HepG2 (cell line): ENCODE data around the gene LST1. TPM values are rescaled to one million over a fixed set of nuclear protein-coding genes. Genes with fewer than 3 reads are reported as not detected.

Experiments used
- ARID5B ChIP-seq: IDR thresholded peaks from 2 replicates; pipeline ENCODE4 v1.4.0; 2020; ENCODE audit warnings: mild to moderate bottlenecking, missing genetic modification reagents
- BRF2 ChIP-seq: sonication (generic); formaldehyde crosslinking; IDR thresholded peaks from 2 replicates; pipeline ENCODE4 v1.8.1; 2022; ENCODE audit warnings: mild to moderate bottlenecking, missing genetic modification reagents
- CSRNP2 ChIP-seq: sonication (generic); formaldehyde crosslinking; conservative IDR thresholded peaks from 2 replicates; pipeline ENCODE4 v1.8.0; 2022; ENCODE audit warnings: low read depth, missing genetic modification reagents
- FOXC1 ChIP-seq: sonication (generic); formaldehyde crosslinking; IDR thresholded peaks from 2 replicates; pipeline ENCODE4 v1.8.0; 2022; ENCODE audit warnings: mild to moderate bottlenecking, missing genetic modification reagents, borderline replicate concordance
- HNF4A ChIP-seq: sonication (generic); formaldehyde crosslinking; IDR thresholded peaks from 2 replicates; pipeline ENCODE4 v1.4.0; 2020; ENCODE audit warnings: missing genetic modification reagents
- HNF4G ChIP-seq, 2 experiments: sonication (generic) in 1 of 2; formaldehyde crosslinking in 1 of 2; IDR thresholded peaks; 2 replicates each; pipeline versions ENCODE4 v1.4.0 to v1.6.1; 2011 to 2020; ENCODE audit warnings: borderline replicate concordance in 2 of 2, low read depth in 2 of 2, mild to moderate bottlenecking in 2 of 2, low read length in 1 of 2, missing genetic modification reagents in 1 of 2, moderate library complexity in 1 of 2
- IRF1 ChIP-seq: sonication (generic); formaldehyde crosslinking; IDR thresholded peaks from 2 replicates; pipeline ENCODE4 v1.4.0; 2020; ENCODE audit warnings: low read depth, mild to moderate bottlenecking, missing genetic modification reagents
- KDM1A ChIP-seq: IDR thresholded peaks from 2 replicates; pipeline ENCODE4 v1.6.1; 2016; ENCODE audit warnings: missing compliant biosample characterization
- MAFG ChIP-seq: sonication (generic); formaldehyde crosslinking; IDR thresholded peaks from 2 replicates; pipeline ENCODE4 v1.5.1; 2020; ENCODE audit warnings: mild to moderate bottlenecking, missing genetic modification reagents
- MAFK ChIP-seq, 2 experiments: IDR thresholded peaks in 1 of 2; conservative IDR thresholded peaks in 1 of 2; 2 replicates each; pipeline ENCODE4 v1.6.1; 2011; ENCODE audit warnings: improper control_type of control experiment in 2 of 2, low read length in 2 of 2
- PHF21A ChIP-seq: sonication (generic); formaldehyde crosslinking; IDR thresholded peaks from 2 replicates; pipeline ENCODE4 v1.5.0; 2020; ENCODE audit warnings: mild to moderate bottlenecking, missing genetic modification reagents
- RAD21 ChIP-seq: fragments of 450-650 bp; formaldehyde crosslinking; IDR thresholded peaks from 2 replicates; pipeline ENCODE4 v1.5.0; 2020; ENCODE audit warnings: mild to moderate bottlenecking
- RFX3 ChIP-seq: IDR thresholded peaks from 2 replicates; pipeline ENCODE4 v1.6.1; 2016; ENCODE audit warnings: missing biosample characterization, missing genetic modification reagents
- SIN3B ChIP-seq: fragments of 150-350 bp; IDR thresholded peaks from 2 replicates; pipeline ENCODE4 v1.6.1; 2014; ENCODE audit warnings: low read length
- ZKSCAN1 ChIP-seq: fragments of 150-350 bp; IDR thresholded peaks from 2 replicates; pipeline ENCODE4 v1.6.1; 2014; ENCODE audit warnings: low read length
- ZNF20 ChIP-seq: sonication (generic); formaldehyde crosslinking; IDR thresholded peaks from 2 replicates; pipeline ENCODE4 v1.4.0; 2020; ENCODE audit warnings: mild to moderate bottlenecking, moderate library complexity, missing genetic modification reagents
- ZNF205 ChIP-seq: IDR thresholded peaks from 2 replicates; pipeline ENCODE4 v1.6.1; 2018; ENCODE audit warnings: missing biosample characterization, missing genetic modification reagents
- ZUFSP ChIP-seq: sonication (generic); formaldehyde crosslinking; IDR thresholded peaks from 2 replicates; pipeline ENCODE4 v1.9.0; 2021; ENCODE audit warnings: missing genetic modification reagents, mild to moderate bottlenecking, borderline replicate concordance
- polyA plus RNA-seq, 8 experiments: library from polyadenylated mRNA; depleted of rRNA in 3 of 8; stranded (reverse) in 7 of 8; unstranded in 1 of 8; fragments of >200 nt; fragmentation: Illumina TruSeq in 4 of 8; extraction: Trizol in 4 of 8; gene quantifications; 2 replicates each; pipeline versions ENCODE4 v1.2.1 to v1.2.3, GENCODE V29; 2011 to 2016; ENCODE audit warnings: low read depth in 4 of 8, missing spikeins in 1 of 8, mixed read lengths in 1 of 8; ENCODE audit not compliant: insufficient read depth in 1 of 8
- total RNA-seq, 5 experiments: library from RNA; depleted of rRNA; stranded (reverse); fragments of >200 nt; fragmentation: Illumina TruSeq; extraction: Trizol; gene quantifications; 2 replicates each; pipeline ENCODE4 v1.2.3, GENCODE V29; 2016; ENCODE audit warnings: low read depth in 1 of 5

The LST1 gene
- total and polyA plus RNA-seq, 2 of the 13 experiments (the other 11 are each of a cell fraction or from before 2014, with no cell fraction given): not detected

GRCh38 chr6:31541658-31542521 lies 44.2 kb upstream of the LST1 start, which contains the start of gene DDX39B (continued):
- no peak; the same call in 1 of the 2 replicates for TF ChIP-seq ARID5B (CRISPR knock-in tag)
- peak; percentile 93 for TF ChIP-seq PHF21A (CRISPR knock-in tag)
- TF ChIP-seq ZNF205 (CRISPR knock-in tag): peak; percentile 62; the same call in 1 of the 2 replicates
- no peak for TF ChIP-seq RFX3 (CRISPR knock-in tag)
- TF ChIP-seq KDM1A (CRISPR knock-in tag): peak; percentile 23; the same call in 1 of the 2 replicates
- TF ChIP-seq ZNF20: peak; percentile 92; the same call in 1 of the 2 replicates
- no peak for TF ChIP-seq HNF4G (IDR thresholded peaks at IDR 0.05; ENCODE audit: borderline replicate concordance, low read depth, low read length)
- no peak; the same call in 1 of the 2 replicates for TF ChIP-seq HNF4G (CRISPR knock-in tag; IDR thresholded peaks at IDR 0.05; ENCODE audit: borderline replicate concordance, low read depth)
- no peak for TF ChIP-seq CSRNP2 (CRISPR knock-in tag)
- TF ChIP-seq ZUFSP (CRISPR knock-in tag): no peak
- TF ChIP-seq IRF1: no peak
- no peak for TF ChIP-seq BRF2 (CRISPR knock-in tag)
- peak; percentile 99 for TF ChIP-seq FOXC1 (CRISPR knock-in tag)
- TF ChIP-seq MAFK (conservative IDR thresholded peaks at IDR 0.05 in 1 of 2, IDR thresholded peaks at IDR 0.05 in 1 of 2; ENCODE audit: low read length in 2 of 2): no peak
- peak; percentile 62; the same call in 1 of the 2 replicates for TF ChIP-seq ZKSCAN1
- TF ChIP-seq HNF4A (CRISPR knock-in tag): no peak; the same call in none of the 2 replicates
- TF ChIP-seq SIN3B: peak; percentile 50; the same call in 1 of the 2 replicates
- peak; percentile 37; the same call in 1 of the 2 replicates for TF ChIP-seq RAD21 (CRISPR knock-in tag)
- TF ChIP-seq MAFG (CRISPR knock-in tag): no peak
